ENCODE measurements around the gene CCDC54.
"Not testable (repeated sequence)": the region's sequence is repeated elsewhere in the genome, so short reads cannot be mapped to it uniquely, and the experiment has no call there.

Gene CCDC54

DNA sequence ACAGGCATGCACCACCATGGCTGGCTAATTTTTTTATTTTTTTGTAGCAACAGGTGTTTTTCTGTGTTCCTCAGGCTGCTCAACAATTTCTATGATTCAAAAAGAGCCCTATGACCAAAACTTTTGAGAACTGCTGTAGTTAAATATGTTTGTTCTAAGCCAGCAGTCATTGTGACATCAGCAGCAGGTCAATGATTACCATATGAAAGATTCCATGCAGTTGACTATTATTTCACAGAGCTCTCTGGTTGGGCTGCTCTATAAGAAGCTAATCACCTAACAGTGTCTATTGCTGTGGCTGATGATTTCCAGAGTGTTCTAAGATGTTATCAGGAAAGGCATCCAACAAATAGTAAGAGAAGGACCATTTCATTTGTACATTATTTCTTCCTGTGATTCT lies at the start of gene CCDC54:
CCDC54 (plus strand) TSS at position 289 of the 400 bp plus-strand sequence. CDS start 149 bp downstream, outside the sequence.
- Histone ChIP-seq H3K4me3 (no peak within 1 kb of the TSS), H3K27ac (no peak within 1 kb of the TSS), H3K9me3 (no peaks in the 10 kb centered on the region), H3K27me3 (no peaks in the 10 kb centered on the region), H3K36me3 (no peaks in the 10 kb centered on the region), H3K4me1 (peaks cover 0 to 12% (median 0%) of the 10 kb centered on the region in 4 donors)
- intact Hi-C loops (cut with DNase I; ENCODE audit: low total_unique reads), result no loop called here
- TF ChIP-seq, protein P1, sequence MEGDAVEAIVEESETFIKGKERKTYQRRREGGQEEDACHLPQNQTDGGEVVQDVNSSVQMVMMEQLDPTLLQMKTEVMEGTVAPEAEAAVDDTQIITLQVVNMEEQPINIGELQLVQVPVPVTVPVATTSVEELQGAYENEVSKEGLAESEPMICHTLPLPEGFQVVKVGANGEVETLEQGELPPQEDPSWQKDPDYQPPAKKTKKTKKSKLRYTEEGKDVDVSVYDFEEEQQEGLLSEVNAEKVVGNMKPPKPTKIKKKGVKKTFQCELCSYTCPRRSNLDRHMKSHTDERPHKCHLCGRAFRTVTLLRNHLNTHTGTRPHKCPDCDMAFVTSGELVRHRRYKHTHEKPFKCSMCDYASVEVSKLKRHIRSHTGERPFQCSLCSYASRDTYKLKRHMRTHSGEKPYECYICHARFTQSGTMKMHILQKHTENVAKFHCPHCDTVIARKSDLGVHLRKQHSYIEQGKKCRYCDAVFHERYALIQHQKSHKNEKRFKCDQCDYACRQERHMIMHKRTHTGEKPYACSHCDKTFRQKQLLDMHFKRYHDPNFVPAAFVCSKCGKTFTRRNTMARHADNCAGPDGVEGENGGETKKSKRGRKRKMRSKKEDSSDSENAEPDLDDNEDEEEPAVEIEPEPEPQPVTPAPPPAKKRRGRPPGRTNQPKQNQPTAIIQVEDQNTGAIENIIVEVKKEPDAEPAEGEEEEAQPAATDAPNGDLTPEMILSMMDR (IDR thresholded peaks at IDR 0.05), result no peak
- no peak for DNase-seq

DNA sequence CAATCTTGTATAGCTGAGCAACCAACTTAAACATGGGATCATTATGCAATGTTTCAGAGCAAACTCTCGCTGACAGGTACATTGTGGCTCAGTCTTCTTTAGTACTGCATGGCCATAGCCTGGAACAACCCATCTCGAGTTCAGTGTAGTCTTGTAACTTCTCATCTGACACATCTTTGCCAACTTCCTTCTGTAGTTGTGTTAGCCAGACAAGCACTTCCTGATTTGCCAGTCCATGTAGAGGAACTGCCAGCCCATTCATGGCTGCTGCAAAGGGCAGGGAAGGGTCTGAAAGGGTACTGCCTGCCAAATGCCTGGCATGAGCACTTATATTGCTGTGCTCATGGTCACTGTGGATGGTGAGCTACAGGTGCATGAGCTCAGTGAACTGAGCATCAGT lies 49.2 kb upstream of the CCDC54 start:
- no peak for DNase-seq
- H3K36me3 ChIP-seq, result no peaks in the 10 kb centered on the region
- H3K4me3 ChIP-seq, result no peak overlapping the region
- H3K27ac ChIP-seq, result no peak overlapping the region
- H3K27me3 ChIP-seq, result no peaks in the 10 kb centered on the region
- no peaks in the 10 kb centered on the region for H3K9me3 ChIP-seq
- TF ChIP-seq, protein P1 (IDR thresholded peaks at IDR 0.05), result no peak
- intact Hi-C loops (cut with DNase I; ENCODE audit: low total_unique reads), result no loop called here
- no peaks in the 10 kb centered on the region for H3K4me1 ChIP-seq

DNA sequence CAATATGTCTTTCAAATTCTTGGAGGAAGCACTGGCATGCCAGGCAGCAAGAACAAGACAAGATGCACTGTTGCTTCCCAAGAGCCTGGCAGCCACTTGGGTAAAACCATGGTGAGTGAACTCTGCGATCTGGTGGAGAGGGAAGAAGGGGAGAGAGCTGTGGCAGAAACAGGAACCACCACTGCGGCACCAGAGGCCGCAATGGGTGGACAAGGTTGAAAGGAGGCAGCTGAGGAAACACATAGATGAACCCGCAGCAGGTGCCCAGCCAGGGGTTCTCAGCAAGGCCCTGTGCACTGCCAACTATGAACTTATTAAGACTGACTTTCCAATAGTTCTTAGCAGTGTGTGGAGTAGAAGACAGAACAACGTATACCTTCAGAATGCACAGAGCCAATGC lies 48.2 kb upstream of the CCDC54 start:
- intact Hi-C loops (cut with DNase I; ENCODE audit: low total_unique reads), result no loop called here
- Histone ChIP-seq H3K4me3 (no peak overlapping the region), H3K36me3 (no peaks in the 10 kb centered on the region), H3K4me1 (no peaks in the 10 kb centered on the region), H3K9me3 (no peaks in the 10 kb centered on the region), H3K27ac (no peak overlapping the region), H3K27me3 (no peaks in the 10 kb centered on the region)
- no peak for DNase-seq
- TF ChIP-seq, protein P1 (IDR thresholded peaks at IDR 0.05), result no peak

DNA sequence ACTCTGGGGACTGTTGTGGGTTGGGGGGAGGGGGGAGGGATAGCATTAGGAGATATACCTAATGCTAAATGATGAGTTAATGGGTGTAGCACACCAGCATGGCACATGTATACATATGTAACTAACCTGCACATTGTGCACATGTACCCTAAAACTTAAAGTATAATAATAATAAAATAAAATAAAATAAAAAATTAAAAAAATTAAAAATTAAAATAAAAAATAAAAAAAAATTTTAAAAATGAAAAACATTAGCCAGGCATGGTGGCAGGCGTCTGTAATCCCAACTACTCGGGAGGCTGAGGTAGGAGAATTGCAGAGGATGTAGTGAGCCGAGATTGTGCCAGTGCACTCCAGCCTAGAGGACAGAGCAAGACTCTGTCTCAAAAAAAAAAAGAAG lies 37.5 kb upstream of the CCDC54 start:
- H3K4me1 ChIP-seq; intact Hi-C loops (cut with DNase I; ENCODE audit: low total_unique reads); H3K4me3 ChIP-seq: not testable (repeated sequence)

DNA sequence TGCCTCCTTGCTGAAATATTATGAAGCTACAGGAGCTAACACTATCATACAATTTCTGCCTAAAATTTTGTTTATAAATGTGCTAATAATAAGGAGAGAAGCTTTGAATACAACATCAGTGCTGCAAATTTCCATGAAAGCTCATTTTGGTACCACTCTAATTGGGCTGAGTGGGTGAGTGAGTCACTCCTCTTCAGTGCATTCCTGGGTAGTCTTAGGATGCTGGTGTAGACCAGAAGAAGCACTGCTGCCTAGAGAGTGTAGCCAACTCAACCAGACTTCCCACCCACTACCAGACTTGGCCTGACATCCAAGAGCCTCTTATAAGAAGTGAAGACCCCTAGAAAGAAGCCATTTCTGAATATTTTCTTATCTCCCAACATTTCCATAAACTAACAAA lies 32.5 kb upstream of the CCDC54 start:
- H3K27ac ChIP-seq, result no peak overlapping the region
- no peaks in the 10 kb centered on the region for H3K4me1 ChIP-seq
- DNase-seq, result no peak
- H3K27me3 ChIP-seq, result no peaks in the 10 kb centered on the region
- no peaks in the 10 kb centered on the region for H3K36me3 ChIP-seq
- H3K4me3 ChIP-seq, result no peak overlapping the region
- TF ChIP-seq, protein P1 (IDR thresholded peaks at IDR 0.05), result no peak
- intact Hi-C loops (cut with DNase I; ENCODE audit: low total_unique reads), result no loop called here
- H3K9me3 ChIP-seq, result peaks cover 0 to 5% (median 0%) of the 10 kb centered on the region in 3 donors

More for the DNA sequence above, 37.5 kb upstream of the CCDC54 start:
- not testable (repeated sequence) for H3K27ac ChIP-seq, H3K27me3 ChIP-seq, DNase-seq, H3K36me3 ChIP-seq, H3K9me3 ChIP-seq

DNA sequence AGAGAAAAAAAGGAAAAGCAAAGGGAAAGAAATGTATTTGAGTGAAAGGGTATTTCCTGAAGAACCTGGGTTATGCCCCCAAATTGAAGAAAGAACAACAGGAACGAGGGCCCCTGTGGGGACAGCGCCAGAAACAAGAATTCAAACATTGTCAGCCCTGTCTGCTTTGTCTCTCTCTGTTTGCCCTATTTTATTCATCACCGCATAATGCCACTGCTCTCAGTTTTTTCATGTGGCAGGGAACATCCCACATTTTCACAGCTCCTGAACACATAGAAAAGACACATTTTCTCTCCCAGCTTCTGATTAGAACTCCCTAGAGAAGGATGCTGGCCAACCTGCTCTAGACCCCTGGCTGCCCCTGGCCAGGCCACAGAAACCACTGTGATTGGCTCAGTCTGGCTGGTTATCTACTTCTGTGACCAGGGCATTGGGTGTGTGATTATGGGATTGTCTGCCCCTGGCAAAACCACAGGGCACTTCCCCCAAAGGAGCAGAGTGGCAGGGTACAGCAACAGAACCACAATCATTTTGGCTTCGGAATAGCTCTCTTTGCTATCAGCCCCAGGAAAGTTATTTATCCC lies 31.3 kb upstream of the CCDC54 start:
- Histone ChIP-seq H3K9me3 (peaks cover 0 to under 1% (median 0%) of the 10 kb centered on the region in 3 donors), H3K27ac (no peak overlapping the region), H3K27me3 (no peaks in the 10 kb centered on the region), H3K4me1 (no peaks in the 10 kb centered on the region), H3K36me3 (no peaks in the 10 kb centered on the region), H3K4me3 (no peak overlapping the region)
- TF ChIP-seq, protein P1 (IDR thresholded peaks at IDR 0.05), result no peak
- intact Hi-C loops (cut with DNase I; ENCODE audit: low total_unique reads), result no loop called here
- no peak for DNase-seq
